Mucosa of gallbladder (tissue), 1 donor: ENCODE data around the gene TACR1. TPM values are rescaled to one million over a fixed set of nuclear protein-coding genes. Genes with fewer than 3 reads are reported as not detected.

Experiments used
- DNase-seq: peaks from one replicate; pipeline ENCODE4 v3.0.0-alpha.2; 2020; ENCODE audit warnings: low spot score
- total RNA-seq: library from RNA; stranded (reverse); gene quantifications from one replicate; pipeline ENCODE4 v1.2.1, GENCODE V29; 2021
- donor health status: DM: no; HTN: no; CAD: no.

The TACR1 gene
- total RNA-seq, 1 donor from 2014 or later = 0.83 TPM

- DNase-seq = no peak
Measured at GRCh38 chr2:75022516-75022915, 176.8 kb downstream of the TACR1 start.

GRCh38 chr2:75021672-75022071 is 177.6 kb downstream of the TACR1 start:
- DNase-seq = no peak

- DNase-seq = no peak
Measured at GRCh38 chr2:75020476-75020875, 178.8 kb downstream of the TACR1 start.

GRCh38 chr2:75019790-75020189 is 179.5 kb downstream of the TACR1 start:
- no peak for DNase-seq

GRCh38 chr2:75018162-75018561 is 181.2 kb downstream of the TACR1 start:
- DNase-seq = no peak

GRCh38 chr2:75012080-75012479 is 187.2 kb downstream of the TACR1 start:
- no peak for DNase-seq

GRCh38 chr2:75010571-75010970 is 188.7 kb downstream of the TACR1 start:
- no peak for DNase-seq

- DNase-seq = no peak
Measured at GRCh38 chr2:75007819-75008218, 191.5 kb downstream of the TACR1 start.

- no peak for DNase-seq
Measured at GRCh38 chr2:75007061-75007460, 192.3 kb downstream of the TACR1 start.

GRCh38 chr2:75006041-75006440 is 193.3 kb downstream of the TACR1 start:
- DNase-seq = no peak

GRCh38 chr2:75003773-75004172 is 195.5 kb downstream of the TACR1 start:
- no peak for DNase-seq

- no peak for DNase-seq
Measured at GRCh38 chr2:75003276-75003675, 196.0 kb downstream of the TACR1 start.

- no peak for DNase-seq
Measured at GRCh38 chr2:75002007-75002406, 197.3 kb downstream of the TACR1 start.

- no peak for DNase-seq
Measured at GRCh38 chr2:74999468-74999867, 199.9 kb downstream of the TACR1 start.

Other genes with a start within 250 kb of the TACR1 start
- gene POLE4, start 240.9 kb downstream of the TACR1 start, total RNA-seq = 41.9 TPM